ENCODE results near the gene ZNF768. TPM values are rescaled to one million over a fixed set of nuclear protein-coding genes. Genes with fewer than 3 reads are reported as not detected.
"Not testable (repeated sequence)": the region's sequence is repeated elsewhere in the genome, so short reads cannot be mapped to it uniquely, and the experiment has no call there.

Gene ZNF768
- total and polyA plus RNA-seq, 2 donors (not counting 1 experiment from before 2014, with no cell fraction given): 24.8 to 36.5 TPM

- H3K9me3 ChIP-seq (ENCODE audit: control extremely low read depth in 1 of 3, control insufficient read depth in 2 of 3, insufficient read depth in 1 of 3, low read length in 2 of 3); H3K4me3 ChIP-seq (ENCODE audit: control extremely low read depth in 1 of 5, extremely low read depth in 1 of 5, insufficient read depth in 1 of 5, low read depth in 2 of 5, low read length in 4 of 5); H3K4me3 Mint-ChIP-seq; H3K9ac ChIP-seq (ENCODE audit: low read length); H3K4me2 ChIP-seq (replicated peaks; ENCODE audit: low read depth, low read length, poor library complexity, severe bottlenecking); H3K27me3 Mint-ChIP-seq; H4K20me1 ChIP-seq (ENCODE audit: control insufficient read depth, insufficient read depth, low read length, poor library complexity, severe bottlenecking); H2AFZ ChIP-seq (ENCODE audit: insufficient read depth, low read depth, low read length, poor library complexity, severe bottlenecking); H3K9me3 Mint-ChIP-seq (ENCODE audit: insufficient read depth); DNase-seq; ATAC-seq (ENCODE audit: low read depth); H3K27me3 ChIP-seq (replicated peaks in 1 of 4; ENCODE audit: control extremely low read depth in 1 of 4, control insufficient read depth in 3 of 4, insufficient read depth in 4 of 4, low read length in 3 of 4); intact Hi-C loops (cut with micrococcal nuclease); H3K27ac Mint-ChIP-seq: not testable (repeated sequence)
- ChIA-PET POLR2A (interaction anchor here (0.7 kb wide), 1 partner anchor 56 kb away, joined by 4 read pairs; no protein-coding TSS in a partner anchor), CTCF (interaction anchor here (0.6 to 1.2 kb wide), 4 partner anchors 27 to 362 kb away, joined by 3 to 5 read pairs (median 4); no protein-coding TSS in a partner anchor)
- Histone ChIP-seq H3K27ac (ENCODE audit: low read length in 2 of 2) (peak overlapping the region in 1 of 2 donors; percentile 43), H3K79me2 (ENCODE audit: control insufficient read depth, insufficient read depth, low read length) (peaks cover 18% of the 10 kb centered on the region), H3K36me3 (replicated peaks in 1 of 2; ENCODE audit: control extremely low read depth in 1 of 2, control insufficient read depth in 1 of 2, extremely low read depth in 1 of 2, insufficient read depth in 2 of 2, low read length in 1 of 2) (peaks cover 7 to 48% of the 10 kb centered on the region in 2 experiments), H3K4me1 (ENCODE audit: control insufficient read depth in 2 of 2, insufficient read depth in 2 of 2, low read length in 2 of 2) (peaks cover 22 to 28% of the 10 kb centered on the region in 2 donors)
- WGBS (ENCODE audit: insufficient coverage): 100% methylated on average over 2 of the region's 3 CpGs
- peaks cover 46% of the 10 kb centered on the region for H3K4me1 Mint-ChIP-seq
Observed at GRCh38 chr16:30477773-30478172, 48.6 kb downstream of the ZNF768 start.

- no peak for ATAC-seq (ENCODE audit: low read depth)
- H3K36me3 ChIP-seq (replicated peaks in 1 of 2; ENCODE audit: control extremely low read depth in 1 of 2, control insufficient read depth in 1 of 2, extremely low read depth in 1 of 2, insufficient read depth in 2 of 2, low read length in 1 of 2): peaks cover 7 to 40% of the 10 kb centered on the region in 2 experiments
- intact Hi-C loops (cut with micrococcal nuclease): no loop called here
- peaks cover 30 to 36% of the 10 kb centered on the region in 2 donors for H3K4me1 ChIP-seq (ENCODE audit: control insufficient read depth in 2 of 2, insufficient read depth in 2 of 2, low read length in 2 of 2)
- 100% methylated on average over 1 of the region's 3 CpGs for WGBS (ENCODE audit: insufficient coverage)
- Mint-ChIP-seq H3K27ac (peak overlapping the region; percentile 39), H3K27me3 (no peaks in the 10 kb centered on the region), H3K9me3 (ENCODE audit: insufficient read depth) (no peaks in the 10 kb centered on the region), H3K4me1 (peaks cover 49% of the 10 kb centered on the region), H3K4me3 (no peak overlapping the region)
- H3K27ac ChIP-seq (ENCODE audit: low read length in 2 of 2): peak overlapping the region in 1 of 2 donors; percentile 43
- peaks cover 22% of the 10 kb centered on the region for H3K79me2 ChIP-seq (ENCODE audit: control insufficient read depth, insufficient read depth, low read length)
- no peak overlapping the region for H3K4me2 ChIP-seq (replicated peaks; ENCODE audit: low read depth, low read length, poor library complexity, severe bottlenecking)
- DNase-seq: no peak
- H3K4me3 ChIP-seq (ENCODE audit: control extremely low read depth in 1 of 5, extremely low read depth in 1 of 5, insufficient read depth in 1 of 5, low read depth in 2 of 5, low read length in 4 of 5): no peak overlapping the region
- H2AFZ ChIP-seq (ENCODE audit: insufficient read depth, low read depth, low read length, poor library complexity, severe bottlenecking): no peak overlapping the region
- H3K27me3 ChIP-seq (replicated peaks in 1 of 4; ENCODE audit: control extremely low read depth in 1 of 4, control insufficient read depth in 3 of 4, insufficient read depth in 4 of 4, low read length in 3 of 4): no peaks in the 10 kb centered on the region
- no peaks in the 10 kb centered on the region for H3K9me3 ChIP-seq (ENCODE audit: control extremely low read depth in 1 of 3, control insufficient read depth in 2 of 3, insufficient read depth in 1 of 3, low read length in 2 of 3)
- TF ChIP-seq CTCF (IDR thresholded peaks at IDR 0.05): no peak
- no peak for TF ChIP-seq EZH2 (IDR thresholded peaks at IDR 0.05; ENCODE audit: borderline replicate concordance, insufficient read depth, low read depth, low read length, poor library complexity, severe bottlenecking)
- ChIA-PET POLR2A (interaction anchor here (0.7 to 2.7 kb wide), 3 partner anchors 18 to 35 kb away, joined by 5 to 19 read pairs (median 7); no protein-coding TSS in a partner anchor), CTCF (interaction anchor here (0.6 to 2.6 kb wide), 5 partner anchors 13 to 152 kb away, joined by 3 to 5 read pairs (median 4); no protein-coding TSS in a partner anchor)
- H3K9ac ChIP-seq (ENCODE audit: low read length): no peak overlapping the region
- no peaks in the 10 kb centered on the region for H4K20me1 ChIP-seq (ENCODE audit: control insufficient read depth, insufficient read depth, low read length, poor library complexity, severe bottlenecking)
Observed at GRCh38 chr16:30476991-30477390, 49.4 kb downstream of the ZNF768 start.
